Brain microvascular endothelial cell (primary cell): ENCODE measurements around the gene DNTTIP2.

Source experiments
- DNase-seq: peaks from one replicate; pipeline ENCODE4 v3.0.0-alpha.2; 2020
- H3K27ac ChIP-seq: fragments of 250-450 bp; sonication (Bioruptor Pico); 2 replicates; pipeline ENCODE4 v1.5.1; 2020; ENCODE audit warnings: mild to moderate bottlenecking, moderate library complexity
- H3K27me3 ChIP-seq: fragments of 250-450 bp; sonication (Bioruptor Pico); replicated peaks from 2 replicates; pipeline ENCODE4 v1.5.1; 2020; ENCODE audit warnings: mild to moderate bottlenecking
- H3K36me3 ChIP-seq: fragments of 250-450 bp; sonication (Bioruptor Pico); replicated peaks from 2 replicates; pipeline ENCODE4 v1.5.1; 2020; ENCODE audit warnings: mild to moderate bottlenecking
- H3K4me3 ChIP-seq: 2 replicates; pipeline ENCODE4 v1.5.1; 2011; ENCODE audit warnings: low read depth, mild to moderate bottlenecking, control low read depth, low read length, moderate library complexity
- CTCF ChIP-seq: IDR thresholded peaks from 2 replicates; pipeline ENCODE4 v1.5.1; 2011; ENCODE audit warnings: low read depth, mild to moderate bottlenecking, moderate library complexity, low read length, control low read depth, inconsistent platforms; ENCODE audit errors: missing control alignments
- in situ Hi-C: cut with HindIII; loops from 2 replicates; pipeline ENCODE4 v1.10.0; 2017; ENCODE audit warnings: low sequenced_read_pairs, low pct_ligation_motif_present

The DNTTIP2 gene

GRCh38 chr1:93822730-93823425 is 56.1 kb downstream of the DNTTIP2 start:
- in situ Hi-C loops, result no loop called here
- Histone ChIP-seq H3K27me3 (no peaks in the 10 kb centered on the region), H3K27ac (no peak overlapping the region), H3K4me3 (no peak overlapping the region), H3K36me3 (no peaks in the 10 kb centered on the region)
- DNase-seq, result no peak
- TF ChIP-seq CTCF, result no peak

GRCh38 chr1:93821423-93822144 is 57.4 kb downstream of the DNTTIP2 start:
- H3K27me3 ChIP-seq, result no peaks in the 10 kb centered on the region
- in situ Hi-C loops, result no loop called here
- no peak for TF ChIP-seq CTCF

GRCh38 chr1:93820554-93821422 is 58.2 kb downstream of the DNTTIP2 start:
- TF ChIP-seq CTCF, result no peak
- in situ Hi-C loops, result no loop called here
- Histone ChIP-seq H3K27me3 (no peaks in the 10 kb centered on the region), H3K4me3 (no peak overlapping the region), H3K27ac (no peak overlapping the region), H3K36me3 (no peaks in the 10 kb centered on the region)
- no peak for DNase-seq

More at GRCh38 chr1:93821423-93822144, 57.4 kb downstream of the DNTTIP2 start:
- no peak for DNase-seq
- no peak overlapping the region for H3K4me3 ChIP-seq
- no peak overlapping the region for H3K27ac ChIP-seq
- H3K36me3 ChIP-seq, result no peaks in the 10 kb centered on the region

GRCh38 chr1:93818570-93818959 is 60.4 kb downstream of the DNTTIP2 start:
- no peak for TF ChIP-seq CTCF
- H3K36me3 ChIP-seq, result no peaks in the 10 kb centered on the region
- no peak overlapping the region for H3K4me3 ChIP-seq
- H3K27ac ChIP-seq, result no peak overlapping the region
- in situ Hi-C loops, result no loop called here
- H3K27me3 ChIP-seq, result no peaks in the 10 kb centered on the region
- no peak for DNase-seq

GRCh38 chr1:93817819-93818569 is 61.0 kb downstream of the DNTTIP2 start:
- Histone ChIP-seq H3K27ac (no peak overlapping the region), H3K4me3 (no peak overlapping the region), H3K36me3 (no peaks in the 10 kb centered on the region), H3K27me3 (no peaks in the 10 kb centered on the region)
- TF ChIP-seq CTCF, result no peak
- in situ Hi-C loops, result no loop called here
- no peak for DNase-seq
